Activated CD4-positive, alpha-beta memory T cell treated with anti-CD3 and anti-CD28 coated beads for 36 hours (primary cell): Measurements from ENCODE around the gene NUP210. TPM values are rescaled to one million over a fixed set of nuclear protein-coding genes. Genes with fewer than 3 reads are reported as not detected.

Experiments
- CTCF ChIA-PET: fragments of 350-600 bp; sonication (Branson Sonifier 250); formaldehyde crosslinking; loops from one replicate; lab custom pipeline; 2021; ENCODE audit warnings: antibody characterized with exemption, inconsistent platforms; lab: Charles Lee
- POLR2A ChIA-PET: fragments of 350-600 bp; sonication (Branson Sonifier 250); formaldehyde crosslinking; loops from one replicate; lab custom pipeline; 2021; ENCODE audit warnings: antibody characterized with exemption; lab: Charles Lee
- DNase-seq: peaks from one replicate; pipeline ENCODE4 v3.0.0-alpha.2; 2020
- H3K27ac Mint-ChIP-seq: one replicate; pipeline ENCODE4 v1.8.0; 2021; ENCODE audit warnings: mixed read lengths
- H3K27me3 Mint-ChIP-seq: one replicate; pipeline ENCODE4 v1.8.0; 2021; ENCODE audit warnings: mixed read lengths
- H3K36me3 Mint-ChIP-seq: one replicate; pipeline ENCODE4 v1.8.0; 2021; ENCODE audit warnings: mixed read lengths
- H3K4me1 Mint-ChIP-seq: one replicate; pipeline ENCODE4 v1.8.0; 2021; ENCODE audit warnings: low read depth, mixed read lengths
- H3K4me3 Mint-ChIP-seq: one replicate; pipeline ENCODE4 v1.8.0; 2021; ENCODE audit warnings: mild to moderate bottlenecking, mixed read lengths
- H3K9me3 Mint-ChIP-seq: one replicate; pipeline ENCODE4 v1.8.0; 2021; ENCODE audit warnings: mixed read lengths
- intact Hi-C: fragments of 100-400 bp; cut with micrococcal nuclease; formaldehyde crosslinking; loops from one replicate; pipeline ENCODE4 v1.15.1; 2023
- total RNA-seq, 2 experiments: library from RNA; stranded (reverse); gene quantifications; one replicate each; pipeline ENCODE4 v1.2.3, GENCODE V29; 2021

Gene NUP210
- total RNA-seq, 2 experiments from 2014 or later, result 140 to 144 TPM

- Mint-ChIP-seq H3K4me3 (peak overlapping the region; percentile 14), H3K4me1 (peaks cover 38% of the 10 kb centered on the region), H3K27ac (peak overlapping the region; percentile 94), H3K36me3 (no peaks in the 10 kb centered on the region), H3K27me3 (no peaks in the 10 kb centered on the region), H3K9me3 (no peaks in the 10 kb centered on the region)
- ChIA-PET CTCF (interaction anchor here (0.6 to 2.4 kb wide), 4 partner anchors 9 to 229 kb away, joined by 3 to 17 read pairs (median 7); no protein-coding TSS in a partner anchor), POLR2A (interaction anchor here (1.0 to 1.6 kb wide), 2 partner anchors 8 to 52 kb away, joined by 6 to 7 read pairs; partner anchors contain the start of genes HDAC11 and NUP210)
- peak; percentile 44 for DNase-seq
- intact Hi-C loops, result loop anchor here (1.0 kb wide), 1 partner anchor 14 kb away; no protein-coding TSS in a partner anchor
These were observed 7.8 kb upstream of the NUP210 start for GRCh38 chr3:13427662-13428603.

- intact Hi-C loops, result no loop called here
- no peaks in the 10 kb centered on the region for H3K9me3 Mint-ChIP-seq
- no peak for DNase-seq
- no peaks in the 10 kb centered on the region for H3K27me3 Mint-ChIP-seq
- peaks cover 47% of the 10 kb centered on the region for H3K4me1 Mint-ChIP-seq
- no peak overlapping the region for H3K27ac Mint-ChIP-seq
- H3K4me3 Mint-ChIP-seq, result no peak overlapping the region
- no peaks in the 10 kb centered on the region for H3K36me3 Mint-ChIP-seq
- POLR2A ChIA-PET, result no interaction called here
- CTCF ChIA-PET, result interaction anchor here (0.9 to 1.6 kb wide), 5 partner anchors 8 to 223 kb away, joined by 3 to 15 read pairs (median 3); no protein-coding TSS in a partner anchor
These were observed 6.5 kb upstream of the NUP210 start for GRCh38 chr3:13426591-13426990.

DNA sequence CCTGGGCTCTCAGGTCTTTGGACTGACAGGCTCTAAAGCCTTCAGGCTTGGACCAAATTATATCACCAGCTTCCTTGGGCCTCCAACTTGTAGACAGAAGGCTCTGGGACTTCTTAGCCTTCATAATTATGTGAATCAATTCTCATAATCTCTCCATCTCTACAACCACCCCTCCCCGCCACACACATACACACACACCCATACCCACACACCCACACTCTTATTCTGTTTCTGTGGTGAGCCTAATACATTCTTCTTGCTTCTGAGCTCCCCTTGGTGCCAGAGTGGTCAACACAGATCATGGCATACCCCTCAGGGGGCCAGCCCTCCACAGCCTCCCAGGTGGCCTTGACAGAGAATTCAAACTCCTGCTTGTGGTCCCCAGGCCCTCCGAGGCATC lies 5.6 kb upstream of the NUP210 start:
- Mint-ChIP-seq H3K36me3 (no peaks in the 10 kb centered on the region), H3K27me3 (no peaks in the 10 kb centered on the region), H3K4me1 (peaks cover 55% of the 10 kb centered on the region), H3K27ac (peak overlapping the region; percentile 42), H3K4me3 (no peak overlapping the region), H3K9me3 (no peaks in the 10 kb centered on the region)
- CTCF ChIA-PET, result interaction anchor here (1.6 to 2.2 kb wide), 2 partner anchors 9 to 27 kb away, joined by 11 to 15 read pairs; no protein-coding TSS in a partner anchor
- POLR2A ChIA-PET, result no interaction called here
- DNase-seq, result no peak
- intact Hi-C loops, result no loop called here

DNA sequence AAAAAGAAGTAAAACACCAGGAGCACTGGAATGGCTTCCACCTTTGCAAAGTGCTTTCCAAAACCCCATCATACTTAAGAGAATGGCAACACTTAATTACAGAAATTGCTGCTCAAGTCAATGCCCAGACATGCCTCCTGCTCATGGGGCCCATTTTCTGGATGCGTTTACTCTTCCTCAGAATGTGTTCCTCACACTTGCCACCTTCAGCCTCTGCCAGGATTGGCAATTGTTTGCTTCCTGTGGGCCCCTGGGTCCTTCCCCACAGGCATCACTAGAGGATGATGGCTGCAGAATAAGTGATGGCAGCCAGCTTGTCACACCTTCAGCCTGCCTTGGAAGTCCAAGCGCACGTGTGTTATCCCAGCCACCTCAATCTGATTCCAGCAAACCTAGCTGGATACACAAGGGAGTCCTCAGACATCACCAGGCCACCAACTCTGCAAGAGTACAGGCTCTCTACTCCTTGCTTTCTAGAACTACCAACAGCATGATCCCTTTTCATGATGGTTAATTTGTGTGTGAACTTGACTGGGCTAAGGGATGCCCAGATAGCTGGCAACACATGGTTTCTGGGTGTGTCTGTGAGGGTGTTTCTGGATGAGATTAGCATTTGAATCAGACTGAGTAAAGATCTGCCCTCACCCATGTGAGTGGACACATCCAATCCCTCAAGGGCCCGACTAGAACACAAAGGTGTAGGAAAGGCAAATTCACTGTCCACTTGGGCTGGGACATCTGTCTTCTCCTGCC lies 4.9 kb upstream of the NUP210 start:
- Mint-ChIP-seq H3K9me3 (no peaks in the 10 kb centered on the region), H3K4me1 (peaks cover 55% of the 10 kb centered on the region)

DNA sequence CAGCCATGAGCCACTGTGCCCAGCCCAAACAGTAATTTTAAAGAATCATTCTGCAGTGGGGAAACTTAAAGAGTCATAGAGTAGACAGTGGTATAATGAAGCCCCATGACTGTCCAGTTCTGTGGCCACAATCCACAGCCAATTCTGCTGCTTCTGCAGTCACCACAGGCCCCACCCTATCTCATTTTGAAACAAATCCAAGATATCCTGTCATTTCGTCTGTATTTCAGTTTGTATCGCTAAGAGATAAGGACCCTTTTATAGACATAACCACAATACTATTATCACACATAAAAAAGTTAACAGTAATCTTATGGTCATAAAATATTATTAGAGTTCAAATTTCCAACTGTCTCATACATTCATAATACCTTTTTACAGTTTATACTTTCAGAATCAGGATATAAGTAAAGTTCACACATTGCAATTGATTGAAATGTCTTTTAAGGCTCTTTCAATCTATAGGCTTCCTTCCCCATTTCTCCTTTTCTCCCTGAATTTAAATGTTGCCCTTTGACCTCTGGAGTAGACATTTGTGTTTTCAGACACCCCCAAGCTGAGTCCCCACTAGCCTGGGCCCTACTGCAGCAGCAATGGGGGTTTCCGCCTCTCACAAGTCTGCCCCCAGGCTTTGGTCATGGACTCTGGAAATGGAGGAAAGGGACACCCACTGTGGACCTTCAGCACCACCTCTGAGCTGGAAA lies 4.2 kb upstream of the NUP210 start:
- POLR2A ChIA-PET, result no interaction called here
- no peak for DNase-seq
- H3K36me3 Mint-ChIP-seq, result no peaks in the 10 kb centered on the region
- H3K4me3 Mint-ChIP-seq, result no peak overlapping the region
- no peaks in the 10 kb centered on the region for H3K27me3 Mint-ChIP-seq
- CTCF ChIA-PET, result interaction anchor here (0.6 to 2.2 kb wide), 2 partner anchors 8 to 19 kb away, joined by 3 to 11 read pairs; no protein-coding TSS in a partner anchor
- H3K4me1 Mint-ChIP-seq, result peaks cover 53% of the 10 kb centered on the region
- H3K9me3 Mint-ChIP-seq, result no peaks in the 10 kb centered on the region
- peak overlapping the region; percentile 23 for H3K27ac Mint-ChIP-seq
- intact Hi-C loops, result no loop called here

More for the DNA sequence above, 4.9 kb upstream of the NUP210 start:
- no peak for DNase-seq
- Mint-ChIP-seq H3K36me3 (no peaks in the 10 kb centered on the region), H3K27me3 (no peaks in the 10 kb centered on the region), H3K27ac (peak overlapping the region; percentile 23), H3K4me3 (no peak overlapping the region)
- intact Hi-C loops, result no loop called here
- POLR2A ChIA-PET, result no interaction called here
- CTCF ChIA-PET, result interaction anchor here (0.6 to 2.2 kb wide), 2 partner anchors 8 to 18 kb away, joined by 3 to 11 read pairs; no protein-coding TSS in a partner anchor

DNA sequence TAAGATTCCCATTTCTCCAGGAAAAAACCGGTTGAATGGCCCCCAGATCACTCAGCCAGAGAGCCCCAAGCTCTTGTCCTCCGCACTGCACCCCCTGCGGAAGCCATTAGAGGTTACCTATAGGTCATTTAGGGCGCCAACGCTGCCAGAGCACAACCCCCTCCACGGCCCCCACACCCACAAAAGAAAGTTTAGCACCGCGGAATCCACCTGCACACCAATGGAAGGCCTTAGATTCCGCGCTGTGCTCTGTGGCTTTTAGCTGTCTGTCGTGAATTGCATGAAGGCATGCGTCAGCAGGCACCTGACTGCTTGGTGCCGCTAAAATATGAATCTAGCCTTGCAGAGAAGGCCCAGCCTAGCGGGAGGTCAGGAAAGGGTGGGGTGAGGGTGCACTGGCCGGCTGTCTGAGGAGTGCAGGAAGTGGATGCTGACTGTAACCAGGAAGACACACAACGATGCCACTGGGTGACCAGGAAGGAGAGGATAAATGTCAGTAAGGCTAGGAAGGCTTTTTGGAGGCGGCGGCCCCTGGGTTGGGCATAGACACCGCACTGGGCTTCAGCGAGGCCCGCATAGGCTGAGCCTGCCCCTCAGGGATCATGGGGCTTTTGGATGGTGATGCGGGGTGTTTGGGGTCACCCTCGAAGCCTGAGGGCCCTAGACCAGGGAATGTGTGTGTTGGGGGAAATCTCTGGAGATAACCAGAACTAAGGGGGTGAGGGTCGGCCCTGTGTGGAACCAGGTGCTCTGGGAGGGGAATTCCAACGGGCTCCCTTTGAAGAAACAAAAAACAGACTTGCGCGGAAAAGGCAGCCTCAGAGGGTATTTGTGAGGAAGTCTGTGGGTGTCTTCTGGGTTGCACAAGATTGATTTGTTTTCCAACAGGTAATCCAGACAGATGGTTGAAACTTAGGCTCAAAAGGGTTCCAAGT lies 976 bp upstream of the NUP210 start:
- no peaks in the 10 kb centered on the region for H3K9me3 Mint-ChIP-seq
- ChIA-PET POLR2A (interaction anchor here (0.6 to 2.8 kb wide), 8 partner anchors 7 to 1001 kb away, joined by 3 to 18 read pairs (median 4); partner anchors contain the start of genes HDAC11, LSM3, SLC6A6 and XPC), CTCF (interaction anchor here (1.0 to 3.5 kb wide), 4 partner anchors 32 to 227 kb away, joined by 3 to 22 read pairs (median 4); no protein-coding TSS in a partner anchor)
- intact Hi-C loops, result loop anchor here (1.0 to 2.0 kb wide), 3 partner anchors 30 to 406 kb away; partner anchors contain the start of gene HDAC11
- peak overlapping the region; percentile 80 for H3K4me3 Mint-ChIP-seq
- H3K36me3 Mint-ChIP-seq, result peaks cover 18% of the 10 kb centered on the region
- peak; percentile 90 for DNase-seq
- H3K4me1 Mint-ChIP-seq, result peaks cover 57% of the 10 kb centered on the region
- peak overlapping the region; percentile 99 for H3K27ac Mint-ChIP-seq
- H3K27me3 Mint-ChIP-seq, result no peaks in the 10 kb centered on the region

DNA sequence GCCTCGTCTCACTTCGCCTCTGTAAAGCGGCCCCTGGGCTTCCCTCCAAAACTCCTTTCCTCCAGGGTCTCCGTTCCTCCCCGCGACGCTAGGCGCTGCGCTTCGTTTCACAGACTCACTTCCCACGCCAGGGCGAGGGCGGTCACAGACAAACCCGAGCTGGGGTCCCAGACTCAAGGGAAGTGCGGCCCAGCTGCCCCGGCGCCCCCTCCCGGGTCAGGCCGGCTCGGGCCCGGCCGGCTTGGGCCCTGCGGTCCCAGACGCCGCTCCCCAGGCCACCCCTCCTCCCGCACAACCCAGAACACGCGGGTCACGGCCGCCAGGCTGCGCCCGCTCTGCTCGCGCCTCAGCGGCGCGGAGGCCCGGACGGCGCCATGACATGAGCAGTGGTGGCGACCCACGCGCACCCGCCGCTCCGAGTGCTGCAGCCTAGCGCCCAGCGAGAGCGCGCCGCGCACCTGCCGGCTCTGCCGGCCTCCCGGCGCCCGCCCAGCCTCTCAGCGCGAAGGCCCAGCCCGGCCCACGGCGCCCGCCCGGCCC lies 547 bp downstream of the NUP210 start:
- Mint-ChIP-seq H3K4me1 (peaks cover 57% of the 10 kb centered on the region), H3K9me3 (no peaks in the 10 kb centered on the region), H3K4me3 (peak overlapping the region; percentile 90), H3K27ac (peak overlapping the region; percentile 90), H3K27me3 (no peaks in the 10 kb centered on the region), H3K36me3 (peaks cover 18% of the 10 kb centered on the region)
- peak; percentile 68 for DNase-seq
- ChIA-PET POLR2A (interaction anchor here (0.9 to 4.5 kb wide), 7 partner anchors 9 to 759 kb away, joined by 3 to 27 read pairs (median 7); partner anchors contain the start of genes HDAC11, LSM3 and XPC), CTCF (interaction anchor here (1.1 to 8.4 kb wide), 7 partner anchors 7 to 75 kb away, joined by 3 to 105 read pairs (median 3); no protein-coding TSS in a partner anchor)
- intact Hi-C loops, result loop anchor here (2.0 kb wide), 2 partner anchors 61 to 405 kb away; partner anchors contain the start of gene HDAC11

- Mint-ChIP-seq H3K36me3 (peaks cover 27% of the 10 kb centered on the region), H3K27me3 (no peaks in the 10 kb centered on the region), H3K4me1 (peaks cover 66% of the 10 kb centered on the region), H3K4me3 (peak overlapping the region; percentile 90), H3K9me3 (no peaks in the 10 kb centered on the region), H3K27ac (peak overlapping the region; percentile 90)
- CTCF ChIA-PET, result interaction anchor here (0.7 to 8.4 kb wide), 13 partner anchors 8 to 326 kb away, joined by 3 to 105 read pairs (median 4); no protein-coding TSS in a partner anchor
- intact Hi-C loops, result no loop called here
- DNase-seq, result no peak
- POLR2A ChIA-PET, result interaction anchor here (0.7 to 4.5 kb wide), 2 partner anchors 35 to 63 kb away, joined by 3 to 27 read pairs; partner anchors contain the start of gene HDAC11
These were observed 2.8 kb downstream of the NUP210 start for GRCh38 chr3:13417166-13417947.
